IPS-11a (cell line): ENCODE results near the gene ANAPC2.

Source experiments
- H3K4me3 ChIP-seq: one replicate; pipeline ENCODE4 v1.5.1; 2013; ENCODE audit warnings: low read depth, low read length, control low read depth

Gene ANAPC2

GRCh38 chr9:137164370-137165249, 23.8 kb downstream of the ANAPC2 start:
- H3K4me3 ChIP-seq: no peak overlapping the region

- no peak overlapping the region for H3K4me3 ChIP-seq
Observed at GRCh38 chr9:137163805-137164204, 24.6 kb downstream of the ANAPC2 start.

- peak overlapping the region; percentile 4 for H3K4me3 ChIP-seq
Observed at GRCh38 chr9:137163365-137163715, 25.0 kb downstream of the ANAPC2 start.

DNA sequence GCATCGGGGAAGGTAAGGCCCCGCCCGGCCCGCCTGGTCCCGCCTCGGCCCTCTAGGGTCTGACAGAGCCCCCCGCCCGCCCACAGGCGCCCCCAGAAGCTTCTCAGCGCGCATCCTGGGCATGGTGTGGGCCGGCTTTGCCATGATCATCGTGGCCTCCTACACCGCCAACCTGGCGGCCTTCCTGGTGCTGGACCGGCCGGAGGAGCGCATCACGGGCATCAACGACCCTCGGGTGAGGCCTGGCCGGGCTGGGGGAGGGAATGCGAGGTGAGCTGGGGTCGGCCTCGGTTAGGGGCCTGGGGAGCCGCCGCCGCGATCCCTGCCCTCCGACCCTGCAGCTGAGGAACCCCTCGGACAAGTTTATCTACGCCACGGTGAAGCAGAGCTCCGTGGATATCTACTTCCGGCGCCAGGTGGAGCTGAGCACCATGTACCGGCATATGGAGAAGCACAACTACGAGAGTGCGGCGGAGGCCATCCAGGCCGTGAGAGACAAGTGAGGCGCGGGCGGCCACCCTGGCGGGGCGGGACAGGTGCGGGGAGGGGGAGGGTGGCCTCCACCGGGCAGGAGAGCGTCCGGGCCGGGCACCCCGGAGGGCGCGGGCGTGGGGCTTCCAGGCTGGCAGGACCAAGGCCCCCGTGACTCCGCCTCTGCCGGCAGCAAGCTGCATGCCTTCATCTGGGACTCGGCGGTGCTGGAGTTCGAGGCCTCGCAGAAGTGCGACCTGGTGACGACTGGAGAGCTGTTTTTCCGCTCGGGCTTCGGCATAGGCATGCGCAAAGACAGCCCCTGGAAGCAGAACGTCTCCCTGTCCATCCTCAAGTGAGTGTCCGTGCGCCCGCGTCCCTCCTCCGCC, 25.6 kb downstream of the ANAPC2 start:
- peak overlapping the region; percentile 4 for H3K4me3 ChIP-seq

GRCh38 chr9:137161558-137162486, 26.5 kb downstream of the ANAPC2 start:
- no peak overlapping the region for H3K4me3 ChIP-seq

DNA sequence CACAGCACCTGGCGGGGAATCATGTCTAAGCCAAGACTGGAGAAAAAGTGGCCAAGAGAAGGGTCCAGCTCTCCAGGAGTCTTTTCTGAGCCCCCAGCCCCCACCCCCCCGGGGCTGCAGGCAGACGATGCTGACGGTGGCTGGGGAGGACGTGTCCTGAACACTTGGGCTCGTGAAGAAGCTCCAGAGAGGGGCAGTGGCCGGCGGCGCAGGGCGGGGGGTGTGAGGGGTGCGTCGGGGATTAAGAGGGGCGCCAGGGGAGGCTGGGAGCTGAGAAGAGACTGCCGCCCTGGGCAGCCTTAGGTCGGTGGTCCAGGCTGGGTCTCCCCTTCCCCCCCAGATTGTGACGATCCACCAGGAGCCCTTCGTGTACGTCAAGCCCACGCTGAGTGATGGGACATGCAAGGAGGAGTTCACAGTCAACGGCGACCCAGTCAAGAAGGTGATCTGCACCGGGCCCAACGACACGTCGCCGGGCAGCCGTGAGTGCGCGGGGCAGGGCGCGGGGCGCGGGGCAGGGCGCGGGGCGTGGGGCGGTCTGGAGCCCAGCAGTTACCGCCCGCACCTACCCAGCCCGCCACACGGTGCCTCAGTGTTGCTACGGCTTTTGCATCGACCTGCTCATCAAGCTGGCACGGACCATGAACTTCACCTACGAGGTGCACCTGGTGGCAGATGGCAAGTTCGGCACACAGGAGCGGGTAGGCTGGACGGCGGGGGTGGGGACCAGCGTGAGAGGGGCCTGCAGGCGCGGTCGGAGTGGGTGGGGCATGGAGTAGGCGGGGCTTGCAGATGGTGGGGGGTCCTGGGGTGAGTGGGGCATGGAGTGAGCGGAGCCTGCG, 27.4 kb downstream of the ANAPC2 start:
- H3K4me3 ChIP-seq: no peak overlapping the region

DNA sequence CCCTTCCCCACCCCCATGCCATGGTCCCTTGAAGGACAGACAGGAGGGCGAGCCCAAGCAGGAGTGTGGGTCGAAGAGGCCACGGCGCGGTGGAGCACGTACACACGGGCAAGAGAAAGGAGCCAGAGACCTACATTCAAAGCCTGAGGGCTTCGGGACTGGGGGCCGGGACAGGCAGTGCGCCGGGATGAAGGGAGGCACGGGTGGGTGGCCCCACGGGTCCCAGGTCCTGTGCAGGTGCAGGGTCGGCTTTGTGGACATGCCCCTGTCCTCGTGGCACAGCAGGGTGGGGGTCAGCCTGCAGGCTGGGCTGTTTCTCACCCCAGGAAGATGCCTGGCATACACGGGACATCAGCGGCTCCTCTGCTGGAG, 28.3 kb downstream of the ANAPC2 start:
- no peak overlapping the region for H3K4me3 ChIP-seq

- no peak overlapping the region for H3K4me3 ChIP-seq
Observed at GRCh38 chr9:137159105-137160053, 29.0 kb downstream of the ANAPC2 start.

GRCh38 chr9:137158625-137159024, 29.7 kb downstream of the ANAPC2 start:
- H3K4me3 ChIP-seq: no peak overlapping the region

DNA sequence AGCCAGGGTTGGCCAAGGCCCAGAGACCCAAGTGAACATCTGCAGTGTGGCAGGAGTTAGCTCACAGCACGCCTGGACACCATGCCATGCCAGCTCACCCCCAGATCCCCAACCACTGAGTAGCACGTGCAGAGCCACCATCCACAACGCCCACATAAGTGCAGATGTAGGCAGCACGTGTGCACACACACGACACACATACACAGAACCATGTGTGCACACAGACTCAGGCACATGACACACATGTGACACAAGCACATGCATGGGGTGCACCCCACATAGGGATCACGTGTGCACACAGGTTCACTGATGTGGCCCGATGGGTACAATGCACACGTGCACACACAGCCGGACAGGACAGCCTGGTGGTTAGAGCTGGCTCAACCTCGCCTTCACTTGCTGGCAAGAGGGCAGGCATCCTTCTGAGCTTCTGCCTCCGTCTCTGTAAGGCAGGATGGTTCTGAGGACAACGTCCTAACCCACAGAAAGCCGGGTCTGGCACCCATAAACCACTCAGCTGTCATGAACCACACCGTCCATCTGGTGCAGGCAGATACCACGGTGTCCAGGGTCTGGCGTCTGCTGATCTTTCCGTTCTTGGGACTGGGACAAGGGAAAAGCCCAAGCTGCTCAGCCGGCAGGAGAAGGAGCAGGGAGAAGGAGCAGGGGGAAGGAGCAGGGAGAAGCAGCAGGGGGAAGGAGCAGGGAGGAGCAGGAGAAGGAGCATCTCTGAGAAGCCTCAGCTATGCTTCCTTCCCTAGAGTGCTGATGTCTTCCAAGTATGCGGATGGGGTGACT, 30.5 kb downstream of the ANAPC2 start:
- H3K4me3 ChIP-seq: no peak overlapping the region

DNA sequence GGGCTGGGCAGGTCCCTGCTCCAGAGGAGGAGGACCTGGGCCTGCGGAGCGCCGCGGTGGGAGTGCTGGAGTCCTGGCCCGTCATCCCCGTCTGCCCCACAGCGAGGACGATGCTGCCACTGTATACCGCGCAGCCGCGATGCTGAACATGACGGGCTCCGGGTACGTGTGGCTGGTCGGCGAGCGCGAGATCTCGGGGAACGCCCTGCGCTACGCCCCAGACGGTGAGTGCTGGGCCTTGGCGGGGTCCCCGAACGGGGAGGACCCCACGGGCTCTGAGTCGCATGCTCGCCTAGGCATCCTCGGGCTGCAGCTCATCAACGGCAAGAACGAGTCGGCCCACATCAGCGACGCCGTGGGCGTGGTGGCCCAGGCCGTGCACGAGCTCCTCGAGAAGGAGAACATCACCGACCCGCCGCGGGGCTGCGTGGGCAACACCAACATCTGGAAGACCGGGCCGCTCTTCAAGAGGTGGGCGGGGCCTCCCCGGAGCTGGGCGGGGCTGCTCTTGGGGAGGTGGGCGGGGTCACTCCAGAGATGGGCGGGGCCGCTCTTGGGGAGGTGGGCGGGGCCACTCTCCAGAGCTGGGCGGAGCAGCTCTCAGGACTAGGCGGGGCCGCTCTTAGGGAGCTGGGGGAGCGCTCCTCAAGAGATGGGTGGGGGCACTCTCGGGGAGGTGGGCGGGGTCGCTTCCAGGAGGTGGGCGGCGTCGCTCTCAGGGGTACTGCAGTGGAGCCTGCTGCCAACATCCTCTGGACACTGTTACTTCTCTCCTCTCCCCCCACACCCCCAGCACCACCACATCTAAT, 31.6 kb downstream of the ANAPC2 start:
- peak overlapping the region; percentile 20 for H3K4me3 ChIP-seq

- no peak overlapping the region for H3K4me3 ChIP-seq
Observed at GRCh38 chr9:137152844-137153405, 35.4 kb downstream of the ANAPC2 start.

GRCh38 chr9:137150617-137151457, 37.5 kb downstream of the ANAPC2 start:
- H3K4me3 ChIP-seq: no peak overlapping the region

GRCh38 chr9:137149942-137150616, 38.3 kb downstream of the ANAPC2 start:
- no peak overlapping the region for H3K4me3 ChIP-seq

GRCh38 chr9:137149363-137149762, 39.0 kb downstream of the ANAPC2 start:
- no peak overlapping the region for H3K4me3 ChIP-seq

DNA sequence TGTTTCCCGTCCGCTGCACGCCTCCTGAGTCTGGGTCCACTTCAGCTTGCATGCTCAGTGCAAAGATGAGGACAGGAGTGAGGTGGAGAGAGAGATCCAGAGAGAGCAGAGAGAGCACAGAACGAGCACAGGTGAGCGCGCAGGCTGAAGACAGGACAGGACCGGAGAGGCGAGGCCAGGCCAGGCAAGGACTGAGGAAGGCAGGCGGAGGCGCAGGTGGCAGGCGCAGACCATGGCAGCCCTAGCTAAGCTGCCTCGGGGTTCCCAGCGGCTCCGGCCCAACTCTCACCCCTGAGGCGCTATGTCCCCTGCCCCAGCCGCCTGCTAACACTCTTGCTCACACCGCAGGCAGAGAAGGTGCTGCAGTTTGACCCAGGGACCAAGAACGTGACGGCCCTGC, 39.7 kb downstream of the ANAPC2 start:
- no peak overlapping the region for H3K4me3 ChIP-seq
